Mesothelial cell of epicardium (in vitro differentiated cells): ENCODE data around the gene ACTMAP. TPM values are rescaled to one million over a fixed set of nuclear protein-coding genes. Genes with fewer than 3 reads are reported as not detected.

Experiments
- DNase-seq, 2 experiments: peaks; one replicate each; pipeline ENCODE4 v3.0.0; 2021; ENCODE audit warnings: low spot score in 2 of 2; ENCODE audit not compliant: unreplicated experiment in 2 of 2
- H3K27ac Mint-ChIP-seq: 2 replicates; pipeline ENCODE4 v1.8.0; 2021; ENCODE audit warnings: mixed read lengths
- H3K27me3 Mint-ChIP-seq: 2 replicates; pipeline ENCODE4 v1.8.0; 2021; ENCODE audit warnings: low read depth, mixed read lengths
- H3K36me3 Mint-ChIP-seq: 2 replicates; pipeline ENCODE4 v1.8.0; 2021; ENCODE audit warnings: mixed read lengths
- H3K4me1 Mint-ChIP-seq: 2 replicates; pipeline ENCODE4 v1.8.0; 2021; ENCODE audit warnings: mixed read lengths
- H3K4me3 Mint-ChIP-seq: 2 replicates; pipeline ENCODE4 v1.8.0; 2021; ENCODE audit warnings: mild to moderate bottlenecking, moderate library complexity, mixed read lengths
- H3K9me3 Mint-ChIP-seq: 2 replicates; pipeline ENCODE4 v1.8.0; 2021; ENCODE audit warnings: mixed read lengths
- CTCF ChIP-seq: fragments of 200-600 bp; sonication (generic); IDR thresholded peaks from one replicate; pipeline ENCODE4 v1.5.0; 2021; ENCODE audit warnings: antibody characterized with exemption; ENCODE audit not compliant: unreplicated experiment
- total RNA-seq: library from RNA; stranded (reverse); gene quantifications from 3 replicates; pipeline ENCODE4 v1.2.1, GENCODE V29; 2021

The ACTMAP gene
- 14.2 to 18.4 TPM (median 15.0 TPM) in 3 replicates for total RNA-seq

- Mint-ChIP-seq H3K9me3 (no peaks in the 10 kb centered on the region), H3K27me3 (no peaks in the 10 kb centered on the region), H3K4me1 (peaks cover 52% of the 10 kb centered on the region), H3K4me3 (peak within 1 kb of the TSS; percentile 90), H3K36me3 (peaks cover 10% of the 10 kb centered on the region), H3K27ac (peak within 1 kb of the TSS; percentile 97)
- no peak for TF ChIP-seq CTCF
- peak; percentile 99 for DNase-seq
Observed at GRCh38 chr19:40750058-40750873, at the start of gene ACTMAP. Gene ACTMAP (minus strand): TSS chr19:40750477. CDS start chr19:40749803, 674 bp downstream.

GRCh38 chr19:40799558-40800338 is 49.5 kb upstream of the ACTMAP start:
- Mint-ChIP-seq H3K4me1 (peaks cover 44% of the 10 kb centered on the region), H3K36me3 (peaks cover 2% of the 10 kb centered on the region), H3K4me3 (peak overlapping the region; percentile 82), H3K27me3 (no peaks in the 10 kb centered on the region), H3K27ac (peak overlapping the region; percentile 94), H3K9me3 (no peaks in the 10 kb centered on the region)
- TF ChIP-seq CTCF, result no peak
- no peak for DNase-seq

GRCh38 chr19:40798683-40799557 is 48.6 kb upstream of the ACTMAP start, which contains the start of gene EGLN2:
Gene EGLN2 (plus strand): TSS chr19:40799191. CDS start chr19:40800573, 1,382 bp downstream.
- Mint-ChIP-seq H3K9me3 (no peaks in the 10 kb centered on the region), H3K4me1 (peaks cover 40% of the 10 kb centered on the region), H3K27ac (peak within 1 kb of the TSS; percentile 99), H3K27me3 (no peaks in the 10 kb centered on the region), H3K36me3 (peaks cover 2% of the 10 kb centered on the region), H3K4me3 (peak within 1 kb of the TSS; percentile 85)
- TF ChIP-seq CTCF, result no peak
- DNase-seq, result peak; percentile 100

GRCh38 chr19:40797963-40798682 is 47.8 kb upstream of the ACTMAP start:
- H3K4me1 Mint-ChIP-seq, result peaks cover 32% of the 10 kb centered on the region
- peak; percentile 52 for TF ChIP-seq CTCF
- H3K27ac Mint-ChIP-seq, result peak overlapping the region; percentile 99
- peaks cover 2% of the 10 kb centered on the region for H3K36me3 Mint-ChIP-seq
- H3K9me3 Mint-ChIP-seq, result no peaks in the 10 kb centered on the region
- DNase-seq, result no peak
- H3K4me3 Mint-ChIP-seq, result peak overlapping the region; percentile 85
- H3K27me3 Mint-ChIP-seq, result no peaks in the 10 kb centered on the region
